IMR-90 (cell line): ENCODE data around the gene FTO. TPM values are rescaled to one million over a fixed set of nuclear protein-coding genes. Genes with fewer than 3 reads are reported as not detected.

Source experiments
- ATAC-seq: fragments of 200-7000 bp; cut with Tn5 transposase; 2 replicates; pipeline ENCODE4 v1.9.1; 2020; ENCODE audit warnings: low read depth, mild to moderate bottlenecking, moderate library complexity
- BruUV-seq: library from RNA; stranded (reverse); fragments of 400-500 nt; replicated peaks from 2 replicates; lab custom pipeline; 2021; lab: Mats Ljungman, UMichigan
- CTCF ChIA-PET: fragments of 300-600 bp; formaldehyde crosslinking; extraction: SDS; loops from one replicate; lab custom pipeline; 2021; ENCODE audit warnings: antibody characterized with exemption; lab: Yijun Ruan, JAX
- POLR2A ChIA-PET: fragments of 300-600 bp; sonication (Branson Sonifier 250); formaldehyde crosslinking; loops from one replicate; lab custom pipeline; 2022; ENCODE audit warnings: antibody characterized with exemption; ENCODE audit not compliant: unreplicated experiment; lab: Charles Lee
- DNase-seq: peaks from one replicate; pipeline ENCODE4 v3.0.0; 2013
- H2AFZ ChIP-seq: replicated peaks from 2 replicates; pipeline ENCODE3; 2013; ENCODE audit warnings: low read length, mild to moderate bottlenecking; ENCODE audit not compliant: poor library complexity
- H2AK5ac ChIP-seq: 2 replicates; pipeline ENCODE4 v1.6.1; 2013; ENCODE audit warnings: low read depth, low read length, inconsistent platforms
- H2AK9ac ChIP-seq: replicated peaks from 2 replicates; pipeline ENCODE3; 2013; ENCODE audit warnings: mild to moderate bottlenecking, low read depth, low read length, moderate library complexity; ENCODE audit not compliant: poor library complexity
- H2BK120ac ChIP-seq: 2 replicates; pipeline ENCODE4 v1.6.1; 2013; ENCODE audit warnings: low read depth, low read length, inconsistent platforms
- H2BK15ac ChIP-seq: 3 replicates; pipeline ENCODE4 v1.6.1; 2013; ENCODE audit warnings: low read depth, low read length, inconsistent platforms
- H2BK20ac ChIP-seq: 2 replicates; pipeline ENCODE4 v1.6.1; 2013; ENCODE audit warnings: low read depth, mild to moderate bottlenecking, inconsistent platforms, low read length, moderate library complexity
- H2BK5ac ChIP-seq: 2 replicates; pipeline ENCODE4 v1.6.1; 2013; ENCODE audit warnings: mild to moderate bottlenecking, low read depth, low read length, inconsistent platforms; ENCODE audit not compliant: poor library complexity, severe bottlenecking
- H3K14ac ChIP-seq: replicated peaks from 2 replicates; pipeline ENCODE4 v1.6.1; 2013; ENCODE audit warnings: low read depth, low read length, inconsistent platforms
- H3K18ac ChIP-seq: 2 replicates; pipeline ENCODE4 v1.6.1; 2013; ENCODE audit warnings: low read depth, low read length, control low read depth
- H3K23ac ChIP-seq: 2 replicates; pipeline ENCODE4 v1.6.1; 2013; ENCODE audit warnings: low read depth, low read length, inconsistent platforms
- H3K27ac ChIP-seq: 2 replicates; pipeline ENCODE4 v1.5.1; 2013; ENCODE audit warnings: mild to moderate bottlenecking, control low read depth, low read length; ENCODE audit not compliant: insufficient read depth
- H3K27me3 ChIP-seq: 2 replicates; pipeline ENCODE4 v1.6.1; 2013; ENCODE audit warnings: low read length; ENCODE audit not compliant: control insufficient read depth, insufficient read depth
- H3K36me3 ChIP-seq: 2 replicates; pipeline ENCODE4 v1.6.1; 2013; ENCODE audit warnings: low read length, mixed read lengths; ENCODE audit not compliant: control insufficient read depth, insufficient read depth
- H3K4ac ChIP-seq: 2 replicates; pipeline ENCODE4 v1.6.1; 2013; ENCODE audit warnings: low read depth, low read length, inconsistent platforms
- H3K4me1 ChIP-seq: 2 replicates; pipeline ENCODE4 v1.6.1; 2013; ENCODE audit warnings: low read length, mixed read lengths; ENCODE audit not compliant: control insufficient read depth, insufficient read depth
- H3K4me2 ChIP-seq: 2 replicates; pipeline ENCODE4 v1.6.1; 2013; ENCODE audit warnings: low read depth, mild to moderate bottlenecking, control low read depth, low read length, moderate library complexity
- H3K4me3 ChIP-seq: 2 replicates; pipeline ENCODE4 v1.5.1; 2013; ENCODE audit warnings: low read depth, mild to moderate bottlenecking, control low read depth, low read length, moderate library complexity; ENCODE audit not compliant: insufficient read depth
- H3K56ac ChIP-seq: 2 replicates; pipeline ENCODE4 v1.6.1; 2013; ENCODE audit warnings: low read length, inconsistent platforms; ENCODE audit not compliant: insufficient read depth; ENCODE audit errors: extremely low read depth
- H3K79me1 ChIP-seq, 2 experiments: 2 replicates each; pipeline ENCODE4 v1.6.1; 2013; ENCODE audit warnings: low read length in 2 of 2, inconsistent platforms in 1 of 2, low read depth in 1 of 2
- H3K9ac ChIP-seq: 2 replicates; pipeline ENCODE4 v1.6.1; 2013; ENCODE audit warnings: low read depth, low read length, control low read depth
- H3K9me1 ChIP-seq: 2 replicates; pipeline ENCODE4 v1.6.1; 2013; ENCODE audit warnings: low read length, inconsistent platforms; ENCODE audit not compliant: insufficient read depth
- H3K9me3 ChIP-seq: 2 replicates; pipeline ENCODE4 v1.6.1; 2013; ENCODE audit warnings: low read length; ENCODE audit not compliant: control insufficient read depth, insufficient read depth
- H4K20me1 ChIP-seq: 2 replicates; pipeline ENCODE4 v1.6.1; 2013; ENCODE audit warnings: low read length, inconsistent platforms; ENCODE audit not compliant: insufficient read depth
- H4K5ac ChIP-seq: 2 replicates; pipeline ENCODE4 v1.6.1; 2013; ENCODE audit warnings: mild to moderate bottlenecking, low read depth, low read length, control low read depth
- H4K8ac ChIP-seq, 2 experiments: 2 replicates each; pipeline ENCODE4 v1.6.1; 2013; ENCODE audit warnings: low read depth in 2 of 2, low read length in 2 of 2, control low read depth in 1 of 2, inconsistent platforms in 1 of 2
- H4K91ac ChIP-seq: 2 replicates; pipeline ENCODE4 v1.6.1; 2013; ENCODE audit warnings: low read depth, low read length, inconsistent platforms; ENCODE audit not compliant: insufficient read depth
- BHLHE40 ChIP-seq: fragments of 150-350 bp; IDR thresholded peaks from 2 replicates; pipeline ENCODE4 v1.6.1; 2016; ENCODE audit warnings: mild to moderate bottlenecking, low read depth, low read length
- CEBPB ChIP-seq: IDR thresholded peaks from 2 replicates; pipeline ENCODE4 v1.6.1; 2012; ENCODE audit warnings: low read depth, low read length, improper control_type of control experiment
- CHD1 ChIP-seq: IDR thresholded peaks from 2 replicates; pipeline ENCODE4 v1.6.1; 2012; ENCODE audit warnings: low read depth, low read length, improper control_type of control experiment
- CTCF ChIP-seq: conservative IDR thresholded peaks from 2 replicates; pipeline ENCODE4 v1.5.1; 2012; ENCODE audit warnings: mild to moderate bottlenecking, low read depth, low read length, improper control_type of control experiment
- MAFK ChIP-seq: IDR thresholded peaks from 2 replicates; pipeline ENCODE4 v1.6.1; 2012; ENCODE audit warnings: low read depth, low read length, improper control_type of control experiment
- MAZ ChIP-seq: IDR thresholded peaks from 2 replicates; pipeline ENCODE4 v1.6.1; 2012; ENCODE audit warnings: low read depth, mild to moderate bottlenecking, low read length, improper control_type of control experiment, moderate library complexity, borderline replicate concordance
- MXI1 ChIP-seq: IDR thresholded peaks from 2 replicates; pipeline ENCODE4 v1.6.1; 2012; ENCODE audit warnings: low read depth, mild to moderate bottlenecking, low read length, moderate library complexity, borderline replicate concordance
- NFE2L2 ChIP-seq: fragments of 150-350 bp; IDR thresholded peaks from 2 replicates; pipeline ENCODE4 v1.6.1; 2016; ENCODE audit warnings: low read depth, mild to moderate bottlenecking, low read length
- POLR2A ChIP-seq: IDR thresholded peaks from 2 replicates; pipeline ENCODE4 v1.6.1; 2012; ENCODE audit warnings: mild to moderate bottlenecking, low read depth, low read length
- SMC3 ChIP-seq: fragments of 150-350 bp; IDR thresholded peaks from 2 replicates; pipeline ENCODE4 v1.6.1; 2016; ENCODE audit warnings: low read depth, mild to moderate bottlenecking, antibody characterized with exemption, low read length, moderate library complexity
- USF2 ChIP-seq: fragments of 150-350 bp; IDR thresholded peaks from 2 replicates; pipeline ENCODE4 v1.6.1; 2017; ENCODE audit warnings: mild to moderate bottlenecking, antibody characterized with exemption, low read length, low read depth
- WGBS, 2 experiments: methylation state at CpG; one replicate each; pipeline versions ENCODE4 v1.1.5 to v1.1.7; 2013; ENCODE audit warnings: missing lambda C conversion rate in 2 of 2; ENCODE audit not compliant: insufficient read length in 1 of 2; ENCODE audit errors: extremely low coverage in 2 of 2; 5-methylcytosine and 5-hydroxymethylcytosine counted together
- dilution Hi-C: fragments of 300-500 bp; cut with HindIII; formaldehyde crosslinking; loops from one replicate; pipeline ENCODE4 v1.14.3; 2018; ENCODE audit warnings: low sequenced_read_pairs; ENCODE audit not compliant: unreplicated experiment
- in situ Hi-C: fragments of 300-500 bp; cut with MboI; formaldehyde crosslinking; loops from 3 replicates; pipeline ENCODE4 v1.14.3; 2019; ENCODE audit warnings: low sequenced_read_pairs, inconsistent platforms, mixed read lengths
- intact Hi-C: fragments of 100-400 bp; cut with micrococcal nuclease; formaldehyde crosslinking; loops from 2 replicates; pipeline ENCODE4 v1.10.0; 2022
- polyA plus RNA-seq, 3 experiments: library from polyadenylated mRNA; depleted of rRNA; stranded (reverse); fragments of >200 nt; gene quantifications; 2 replicates each; pipeline ENCODE4 v1.2.3, GENCODE V29; 2012; ENCODE audit warnings: low replicate concordance in 1 of 3
- total RNA-seq: library from RNA; depleted of rRNA; stranded (reverse); fragments of >200 nt; gene quantifications from 2 replicates; pipeline ENCODE4 v1.2.3, GENCODE V29; 2012

FTO gene
- total and polyA plus RNA-seq, 2 of the 4 experiments (the other 2 are of a cell fraction), result 70.3 to 132 TPM

DNA sequence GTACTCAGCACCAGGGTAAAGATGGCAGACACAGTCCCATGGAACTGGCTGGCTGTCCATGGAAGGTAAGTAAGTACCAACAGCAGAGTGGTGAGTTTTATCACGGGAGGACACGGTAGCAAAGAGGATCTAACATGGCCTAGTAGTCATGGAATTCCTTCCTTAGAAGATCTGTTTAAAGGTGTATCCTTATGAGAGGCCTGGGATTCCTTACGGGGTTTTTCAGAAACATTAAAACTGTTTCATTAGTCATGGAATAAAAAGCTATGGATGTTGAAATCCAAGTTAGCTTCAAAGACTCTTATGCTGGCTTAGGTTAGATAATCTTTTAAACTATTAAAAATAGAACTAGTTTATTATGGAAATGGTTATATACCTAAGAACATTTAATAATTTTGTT is 7.4 kb downstream of the FTO start:
- no peak overlapping the region for H3K23ac ChIP-seq
- 0 out of 2 replicates have a peak, but pooled peaks cover 2% of the 10 kb centered on the region for H3K4me1 ChIP-seq
- H3K14ac ChIP-seq, result no peak overlapping the region
- no peaks in the 10 kb centered on the region for H3K9me3 ChIP-seq
- no peak overlapping the region for H2AK5ac ChIP-seq
- ChIA-PET POLR2A (no interaction called here), CTCF (no interaction called here)
- peaks cover 3% of the 10 kb centered on the region; the same call in 1 of the 2 replicates for H3K36me3 ChIP-seq
- H2AK9ac ChIP-seq, result no peak overlapping the region
- intact Hi-C loops (no loop called here), in situ Hi-C loops (loop anchor here (5.0 kb wide), 1 partner anchor 51 kb away; no protein-coding TSS in a partner anchor), dilution Hi-C loops (no loop called here)
- H4K20me1 ChIP-seq, result peaks cover 18% of the 10 kb centered on the region; the same call in 1 of the 2 replicates
- TF ChIP-seq CHD1 (no peak), MAFK (no peak), CEBPB (no peak), MXI1 (no peak), NFE2L2 (no peak), POLR2A (no peak), SMC3 (no peak), BHLHE40 (no peak), CTCF (no peak), MAZ (no peak), USF2 (no peak)
- no peaks in the 10 kb centered on the region for H3K27me3 ChIP-seq
- no peak overlapping the region for H4K91ac ChIP-seq
- H2BK20ac ChIP-seq, result no peak overlapping the region
- H3K56ac ChIP-seq, result no peak overlapping the region
- H4K8ac ChIP-seq, result no peak overlapping the region
- no peak overlapping the region for H2BK120ac ChIP-seq
- no peak overlapping the region for H3K9ac ChIP-seq
- peaks cover 18 to 55% of the 10 kb centered on the region in 2 experiments for H3K79me1 ChIP-seq
- H2BK5ac ChIP-seq, result no peak overlapping the region
- H3K4me3 ChIP-seq, result no peak overlapping the region
- H3K9me1 ChIP-seq, result 0 out of 2 replicates have a peak, but pooled peaks cover 2% of the 10 kb centered on the region
- H2BK15ac ChIP-seq, result no peak overlapping the region
- no peak overlapping the region for H3K18ac ChIP-seq
- no peak overlapping the region for H4K5ac ChIP-seq
- no peak overlapping the region for H3K4ac ChIP-seq
- H3K4me2 ChIP-seq, result no peak overlapping the region
- ATAC-seq (no peak), DNase-seq (no peak)
- H2AFZ ChIP-seq, result no peak overlapping the region
- no peak overlapping the region for H3K27ac ChIP-seq
- BruUV-seq, result no TSS peak
- WGBS, 2 experiments, result no CpG with 5 or more reads among the region's 3 CpGs
